ENCODE data around the gene BACH2.
"Not testable (repeated sequence)": the region's sequence is repeated elsewhere in the genome, so short reads cannot be mapped to it uniquely, and the experiment has no call there.

Gene BACH2

DNA sequence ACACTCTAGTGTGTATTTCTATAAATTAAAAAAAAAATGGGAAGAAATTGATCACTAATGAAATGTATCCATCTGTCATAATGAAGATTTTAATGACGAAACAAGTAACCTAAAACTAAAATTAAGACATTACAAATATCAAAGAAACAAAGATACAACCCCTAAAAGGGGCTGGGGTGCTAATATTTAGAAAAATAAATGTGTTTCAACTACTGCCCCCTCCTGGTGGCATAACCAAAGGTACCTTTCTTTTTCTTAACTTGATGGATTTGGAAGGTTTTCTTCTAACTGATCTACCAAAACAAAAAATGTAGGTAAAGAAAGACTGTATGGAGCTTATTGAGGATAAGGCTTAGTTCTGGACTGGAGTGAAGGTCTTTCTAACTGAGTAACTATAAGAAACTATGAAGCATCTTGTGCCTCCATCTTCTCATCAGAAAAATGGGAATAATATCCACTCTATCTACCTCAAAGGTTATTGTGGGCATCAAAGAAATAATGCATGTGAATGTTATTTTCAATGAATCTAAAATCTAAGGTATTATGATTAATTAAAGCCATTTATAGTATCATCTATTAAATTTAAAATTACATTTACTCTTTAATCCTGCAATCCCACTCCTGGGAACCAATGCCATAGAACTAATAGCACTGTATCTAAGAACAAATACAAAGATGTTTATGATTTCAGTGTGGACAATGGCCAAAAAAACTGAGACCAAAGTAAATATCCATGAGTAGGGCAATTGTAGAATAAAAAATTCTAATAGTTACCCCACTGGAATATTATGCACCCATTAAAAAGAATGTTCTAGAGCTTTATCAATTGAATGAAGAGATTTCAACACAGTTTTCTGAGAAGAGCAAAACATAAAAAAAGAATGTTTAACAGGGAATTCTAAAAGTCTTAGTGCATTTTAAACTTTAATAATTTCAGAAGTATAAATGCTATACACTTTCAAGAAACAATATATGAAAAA lies 117.2 kb downstream of the BACH2 start:
- DNase-seq: peak; percentile 45

DNA sequence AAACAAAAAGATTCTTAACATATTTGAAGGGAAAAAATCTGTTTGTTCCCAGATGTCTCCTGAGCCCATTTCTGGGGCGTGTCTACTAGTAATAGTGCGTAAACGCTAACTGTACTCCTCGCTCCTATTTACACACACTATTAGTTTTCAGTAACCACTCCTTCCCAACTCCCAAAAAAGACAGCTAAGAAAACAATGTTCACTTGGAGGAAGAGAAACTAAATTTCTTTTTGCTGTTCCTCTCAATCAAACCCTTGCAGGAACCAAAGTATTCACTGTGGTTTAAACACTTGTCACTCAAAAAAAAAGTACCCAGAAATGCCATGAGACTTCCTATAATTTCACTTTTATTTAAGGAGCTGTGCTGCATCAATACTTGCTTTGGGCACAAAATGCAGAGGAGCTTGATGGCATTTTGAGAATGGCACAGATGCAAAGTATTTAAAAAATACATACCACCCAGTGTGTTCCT lies 118.2 kb downstream of the BACH2 start:
- DNase-seq: no peak

DNA sequence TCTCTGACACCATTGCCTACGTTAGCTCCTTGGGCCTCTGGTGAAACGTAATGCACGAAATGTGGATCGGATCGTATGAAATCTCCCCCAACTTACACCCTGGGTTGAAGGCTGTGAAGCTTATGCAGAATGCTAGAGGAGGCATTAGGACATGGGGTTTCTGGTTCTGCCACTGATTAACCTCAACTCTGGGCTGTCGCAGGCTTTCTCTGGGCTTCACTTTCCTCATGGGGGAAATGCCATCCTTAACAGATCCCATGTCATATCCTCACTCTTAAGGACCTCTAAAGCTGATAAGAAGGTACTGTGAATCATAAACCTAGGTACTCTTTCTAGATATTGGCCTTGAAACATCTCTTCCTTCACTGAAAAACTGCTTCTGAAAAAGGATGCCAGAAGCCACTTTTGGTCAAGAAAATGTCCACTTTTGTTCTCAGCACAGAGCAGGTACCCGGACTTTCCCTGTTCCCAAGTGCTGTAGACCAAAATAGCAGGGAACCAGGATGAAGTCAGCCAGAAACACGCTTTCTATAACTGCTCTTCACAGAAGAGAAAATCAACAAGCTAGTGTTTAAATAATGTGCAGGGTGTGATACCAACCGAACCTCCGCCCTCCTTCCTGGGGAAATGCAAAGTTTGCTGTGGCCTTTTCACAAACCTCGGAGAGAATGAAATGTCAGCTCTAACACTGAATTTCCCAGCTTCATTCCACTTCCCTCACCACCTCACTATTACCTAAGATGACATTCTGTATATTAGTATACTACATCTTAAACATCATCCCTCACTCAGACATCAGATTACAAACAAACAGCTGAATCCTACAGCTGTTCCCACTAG lies 118.9 kb downstream of the BACH2 start:
- no peak for DNase-seq

DNA sequence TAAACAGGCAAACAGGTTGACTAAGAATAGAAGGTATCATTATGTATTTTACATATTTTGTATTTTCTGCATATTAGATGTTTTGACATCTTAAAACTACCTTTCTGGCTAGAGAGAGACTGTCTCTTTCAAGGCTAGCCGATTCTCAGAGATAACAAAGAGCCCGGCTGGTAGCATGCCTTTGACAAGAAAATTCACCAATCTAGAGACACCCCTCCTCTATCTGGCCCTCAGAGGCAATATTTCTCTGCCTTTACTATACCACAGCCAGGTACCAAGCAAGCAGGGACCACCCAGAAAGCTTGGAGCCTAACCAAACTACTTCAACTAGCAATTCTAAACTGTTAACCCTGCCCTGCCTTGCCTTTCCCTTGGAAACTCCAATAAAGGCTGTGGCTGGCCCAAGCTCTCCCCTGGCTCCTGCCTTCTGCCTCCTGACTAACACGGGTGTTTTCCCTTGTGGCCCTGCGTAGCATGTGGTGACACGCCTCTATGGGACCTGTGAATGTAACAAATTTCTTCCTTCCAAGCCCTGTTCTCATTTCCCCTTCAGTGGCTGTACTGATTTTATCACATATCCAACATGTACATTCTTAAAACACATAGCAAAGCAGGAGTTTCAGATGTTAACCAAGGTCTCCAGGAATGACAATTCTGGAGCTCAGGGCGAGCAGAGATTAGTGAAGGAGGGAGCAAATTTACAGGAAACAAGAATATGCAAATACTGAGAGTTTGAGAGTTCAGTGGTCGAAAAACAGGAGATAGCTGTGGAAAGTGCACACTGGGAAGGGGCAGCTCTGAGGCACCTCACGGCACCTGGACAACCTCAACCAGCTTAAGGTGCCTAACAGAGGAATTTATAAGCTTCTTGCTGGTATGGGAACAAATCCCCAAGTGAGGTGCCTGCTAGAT lies 120.8 kb downstream of the BACH2 start:
- peak; percentile 82 for DNase-seq

DNA sequence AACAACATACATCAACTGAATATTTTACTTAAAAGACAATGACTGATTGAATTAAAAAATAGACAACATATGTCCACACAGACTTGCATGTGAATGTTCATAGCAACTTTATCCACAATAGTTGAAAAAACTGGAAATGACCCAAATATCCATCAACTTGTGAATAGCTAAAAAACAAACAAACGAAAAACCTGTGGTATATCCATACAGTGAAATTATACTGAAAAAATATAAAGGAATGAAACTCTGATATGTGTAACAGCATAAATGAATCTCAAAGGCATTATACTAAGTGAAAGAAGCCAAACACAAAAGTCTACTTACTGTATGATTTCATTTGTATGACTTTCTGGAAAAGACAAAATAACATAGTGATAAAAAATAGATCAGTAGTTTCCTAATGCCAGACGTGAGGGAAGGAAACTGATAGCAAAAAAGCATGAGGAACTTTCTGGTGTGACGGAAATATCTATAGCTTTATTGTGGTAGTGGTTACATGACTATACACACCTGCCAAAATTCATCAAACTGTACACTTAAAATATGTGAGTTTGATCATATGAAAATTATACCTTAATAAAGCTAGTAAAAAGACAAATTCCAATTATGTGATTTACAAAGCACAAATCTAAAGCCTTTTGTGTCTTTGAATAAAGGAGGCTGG lies 123.2 kb downstream of the BACH2 start:
- DNase-seq: no peak

DNA sequence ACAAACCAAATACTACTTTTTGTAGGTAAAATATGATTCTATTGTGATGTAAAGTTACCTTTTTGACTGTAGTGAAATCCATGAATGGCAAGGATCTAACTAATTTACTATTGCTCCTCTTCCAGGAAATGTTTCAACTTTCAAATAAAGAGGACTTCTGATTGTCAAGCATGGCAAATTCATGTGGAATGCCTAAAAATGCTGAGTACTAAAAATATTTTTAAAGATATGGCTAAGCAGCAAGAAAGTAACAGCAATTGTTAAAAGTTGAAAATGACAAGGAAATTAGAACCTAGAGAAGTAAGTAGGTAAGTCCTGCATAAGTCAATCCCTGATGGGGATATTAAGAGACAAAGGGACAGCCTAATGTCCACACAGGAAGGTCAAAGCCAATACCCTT lies 126.0 kb downstream of the BACH2 start:
- DNase-seq: no peak

DNA sequence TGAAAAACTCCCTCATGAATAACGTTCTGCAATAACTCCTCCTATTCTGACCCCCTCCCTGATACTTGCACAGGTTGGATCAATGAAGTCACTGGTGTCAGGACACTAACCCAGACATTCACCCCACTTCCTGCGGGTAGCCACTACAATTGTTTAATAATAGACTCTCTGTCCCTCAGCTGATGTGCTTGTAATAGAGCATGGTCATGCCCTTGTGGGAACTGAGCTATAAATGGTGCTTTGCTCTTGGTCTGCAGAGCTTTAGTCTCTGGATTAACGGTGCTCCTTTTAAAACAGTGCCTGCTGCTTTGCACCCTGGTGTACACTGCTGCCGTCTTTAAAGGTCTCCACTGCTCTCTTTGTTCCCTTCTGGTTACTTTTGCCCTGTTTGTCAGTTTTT lies 127.3 kb downstream of the BACH2 start:
- DNase-seq: no peak

DNA sequence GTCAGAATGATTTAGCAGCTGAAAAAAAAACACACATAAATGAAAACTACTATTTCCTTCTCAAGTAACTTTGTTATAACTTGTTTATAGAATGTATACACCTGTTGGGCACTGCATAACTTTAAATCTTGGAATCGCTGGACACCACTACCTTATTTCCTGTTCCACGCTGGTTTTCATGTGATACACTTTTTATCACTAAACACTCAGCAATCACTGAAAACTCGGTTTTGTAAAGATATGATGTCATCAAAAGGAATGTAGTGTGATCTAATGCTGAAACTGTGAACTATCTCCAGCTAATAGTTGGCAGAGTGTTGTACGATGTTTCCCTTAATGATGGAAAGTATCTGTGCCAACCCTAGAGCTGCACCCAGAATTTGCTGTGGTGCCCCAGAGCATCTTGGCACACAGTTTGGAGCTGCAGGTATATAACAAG lies 127.9 kb downstream of the BACH2 start:
- no peak for DNase-seq

DNA sequence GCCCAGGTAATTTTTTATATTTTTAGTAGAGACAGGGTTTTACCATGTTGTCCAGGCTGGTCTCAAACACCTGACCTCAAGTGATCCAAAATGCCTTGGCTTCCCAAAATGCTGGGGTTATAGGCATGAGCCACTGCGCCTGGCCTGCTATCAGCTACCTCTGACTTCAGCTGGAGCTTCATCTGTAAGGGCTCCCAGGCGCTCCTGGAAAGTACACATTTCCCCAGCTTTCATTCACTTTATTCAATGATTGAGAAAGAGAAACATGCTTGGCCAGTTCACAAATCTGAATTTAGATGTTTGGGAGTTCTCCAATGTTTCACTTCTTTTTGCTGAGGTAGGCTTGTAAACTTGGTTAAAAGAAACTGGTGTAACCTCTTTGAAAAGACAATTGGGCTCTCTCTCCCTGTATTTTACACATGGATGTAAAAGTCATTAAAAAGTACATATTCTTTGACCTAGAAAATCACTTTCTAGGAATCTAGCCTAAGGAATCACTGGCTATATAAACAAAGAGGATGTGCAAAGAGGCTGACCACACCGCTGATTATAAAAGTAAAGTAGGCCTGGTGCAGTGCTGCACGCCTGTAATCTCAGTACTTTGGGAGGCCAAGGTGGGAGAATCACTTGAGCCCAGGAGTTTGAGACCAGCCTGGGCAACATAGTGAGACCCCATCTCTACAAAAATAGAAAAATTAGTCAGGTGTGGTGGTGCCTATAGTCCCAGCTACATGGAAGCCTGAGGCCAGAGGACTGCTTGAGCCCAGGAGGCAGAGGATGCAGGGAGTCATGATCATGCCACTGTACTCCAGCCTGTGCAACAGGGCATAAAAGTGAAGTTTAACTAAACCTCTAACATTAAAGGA lies 128.9 kb downstream of the BACH2 start:
- no peak for DNase-seq

DNA sequence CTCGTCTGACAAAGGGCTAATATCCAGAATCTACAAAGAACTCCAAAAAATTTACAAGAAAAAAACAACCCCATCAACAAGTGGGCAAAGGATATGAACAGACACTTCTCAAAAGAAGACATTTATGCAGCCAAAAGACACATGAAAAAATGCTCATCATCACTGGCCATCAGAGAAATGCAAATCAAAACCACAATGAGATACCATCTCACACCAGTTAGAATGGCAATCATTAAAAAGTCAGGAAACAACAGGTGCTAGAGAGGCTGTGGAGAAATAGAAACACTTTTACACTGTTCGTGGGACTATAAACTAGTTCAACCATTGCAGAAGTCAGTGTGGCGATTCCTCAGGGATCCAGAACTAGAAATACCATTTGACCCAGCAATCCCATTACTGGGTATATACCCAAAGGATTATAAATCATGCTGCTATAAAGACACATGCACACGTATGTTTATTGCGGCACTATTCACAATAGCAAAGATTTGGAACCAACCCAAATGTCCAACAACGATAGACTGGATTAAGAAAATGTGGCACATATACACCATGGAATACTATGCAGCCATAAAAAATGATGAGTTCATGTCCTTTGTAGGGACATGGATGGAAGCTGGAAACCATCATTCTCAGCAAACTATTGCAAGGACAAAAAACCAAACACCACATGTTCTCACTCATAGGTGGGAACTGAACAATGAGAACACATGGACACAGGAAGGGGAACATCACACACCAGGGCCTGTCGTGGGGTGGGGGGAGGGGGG lies 130.3 kb downstream of the BACH2 start:
- DNase-seq: not testable (repeated sequence)

DNA sequence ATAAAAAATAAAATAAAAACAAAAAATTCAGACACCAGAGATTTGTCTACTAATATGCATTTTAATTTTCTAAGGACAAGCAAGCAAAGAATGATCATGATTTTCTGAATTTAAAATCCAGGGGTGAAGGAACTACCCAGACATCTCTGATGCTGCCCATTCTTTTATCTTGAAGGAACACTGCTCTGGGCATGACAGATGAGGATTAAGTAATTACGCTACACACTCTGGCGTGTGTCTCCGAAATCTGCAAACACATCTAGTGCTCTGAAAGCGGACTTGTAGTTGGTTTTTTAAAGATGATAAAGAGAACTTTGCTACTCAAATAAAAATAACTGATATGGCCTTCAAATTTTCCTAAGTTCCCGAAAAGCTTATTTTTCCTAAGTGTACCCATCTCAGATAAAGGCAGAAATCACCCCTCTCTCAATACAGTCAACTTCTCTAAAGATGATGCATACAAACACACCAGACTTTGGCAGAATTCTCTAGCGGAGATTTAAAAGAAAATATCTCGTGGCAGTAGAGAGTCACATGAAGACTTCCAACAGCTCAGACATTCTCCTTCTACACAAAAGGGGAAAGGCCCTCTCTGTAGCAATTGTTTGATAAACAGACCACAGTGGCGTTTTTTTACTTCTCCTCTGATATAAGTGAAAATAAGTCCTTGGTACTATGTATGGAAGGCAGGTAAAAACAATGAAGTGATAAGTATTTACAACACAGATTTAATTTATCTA lies 133.8 kb downstream of the BACH2 start:
- DNase-seq: no peak

DNA sequence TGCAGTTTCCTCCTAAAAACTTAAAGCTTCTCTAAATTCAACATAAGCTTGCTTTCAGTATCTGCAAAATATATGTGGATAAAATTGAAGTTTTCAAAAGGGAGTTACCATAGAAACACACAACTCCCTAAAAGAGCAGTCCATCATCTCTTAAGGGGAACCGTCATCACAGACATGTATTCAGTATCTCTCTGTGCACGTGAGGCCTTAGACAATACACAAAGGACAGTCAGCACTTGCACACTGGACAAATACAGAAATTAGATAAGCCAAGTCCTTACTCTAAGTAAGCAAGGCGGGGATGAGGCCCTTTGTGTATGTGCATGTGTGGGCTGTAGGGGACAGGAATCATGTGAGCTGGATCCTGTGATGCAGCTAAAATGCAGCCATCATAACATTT lies 136.6 kb downstream of the BACH2 start:
- DNase-seq: no peak

DNA sequence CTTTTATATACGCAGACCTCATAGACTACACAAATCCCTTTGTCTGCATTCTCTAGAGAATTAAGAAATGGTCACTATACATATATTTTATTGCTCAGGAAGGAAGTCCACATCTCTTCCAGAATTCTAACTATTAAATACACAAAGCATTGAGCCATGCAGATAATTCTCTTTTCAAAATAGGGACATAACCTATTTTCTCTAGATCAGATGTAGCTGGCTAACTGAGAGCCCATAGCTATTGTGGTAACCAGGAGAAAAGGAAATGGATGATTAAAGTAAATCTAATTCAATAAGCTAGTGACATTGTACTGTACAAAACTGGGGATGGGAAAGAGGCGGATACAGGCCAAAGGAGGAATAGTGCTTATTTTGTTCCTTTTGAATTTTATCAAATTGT lies 137.2 kb downstream of the BACH2 start:
- DNase-seq: no peak

DNA sequence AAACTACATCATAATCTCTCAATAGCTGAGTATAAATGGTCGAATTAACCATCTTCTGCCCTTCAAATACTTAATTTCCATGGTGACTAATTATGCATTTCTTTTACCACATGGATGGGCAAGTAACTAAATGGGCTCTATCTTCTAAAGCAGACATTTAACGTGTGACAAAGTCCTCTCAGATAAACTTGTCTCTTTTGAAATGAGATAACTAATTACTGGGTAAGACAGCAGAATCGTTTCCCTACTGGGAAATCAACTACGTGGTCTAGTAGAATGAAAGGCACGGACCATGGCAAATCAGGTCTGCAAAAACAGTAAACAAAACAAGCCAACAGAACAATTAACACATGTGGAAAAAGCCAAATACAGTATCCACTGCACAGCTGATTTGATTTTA lies 137.7 kb downstream of the BACH2 start:
- DNase-seq: no peak

DNA sequence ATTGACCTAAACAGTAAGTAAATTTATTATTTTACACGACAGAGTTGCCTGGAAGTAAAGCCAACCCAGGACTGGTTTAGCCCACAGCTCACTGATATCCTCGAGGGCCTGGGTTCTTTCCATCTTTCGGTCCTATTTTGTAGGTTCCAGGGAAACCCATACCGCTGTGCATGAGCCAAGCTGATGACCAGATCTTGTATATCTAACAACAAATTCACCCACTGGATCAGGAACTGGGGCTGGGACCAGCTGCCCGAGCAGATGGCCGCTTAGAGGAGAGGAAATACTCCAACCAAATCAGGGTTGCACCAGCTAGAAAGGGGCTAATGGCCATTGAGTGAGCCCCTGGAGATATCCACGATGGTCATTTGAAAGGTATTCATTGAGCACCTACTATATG lies 139.2 kb downstream of the BACH2 start:
- DNase-seq: no peak

DNA sequence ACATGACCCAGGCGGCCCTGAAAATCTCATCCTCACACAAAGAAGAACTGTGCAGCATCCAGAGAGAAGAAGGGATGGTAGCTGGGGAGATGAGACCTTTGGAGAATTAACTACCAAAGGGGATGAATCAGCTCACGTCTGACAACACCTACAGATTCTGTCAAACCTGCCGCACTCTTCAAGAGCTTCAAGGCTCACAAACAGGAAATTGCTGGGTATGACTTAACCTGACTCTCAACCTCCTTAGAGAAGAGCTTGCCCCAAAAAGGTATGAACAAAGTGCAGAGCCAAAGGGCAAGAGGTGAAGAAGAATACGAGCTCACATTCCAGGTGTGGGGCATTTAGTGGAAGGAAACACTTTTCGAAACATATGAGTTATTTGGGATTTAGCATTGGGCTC lies 139.8 kb downstream of the BACH2 start:
- peak; percentile 54 for DNase-seq

DNA sequence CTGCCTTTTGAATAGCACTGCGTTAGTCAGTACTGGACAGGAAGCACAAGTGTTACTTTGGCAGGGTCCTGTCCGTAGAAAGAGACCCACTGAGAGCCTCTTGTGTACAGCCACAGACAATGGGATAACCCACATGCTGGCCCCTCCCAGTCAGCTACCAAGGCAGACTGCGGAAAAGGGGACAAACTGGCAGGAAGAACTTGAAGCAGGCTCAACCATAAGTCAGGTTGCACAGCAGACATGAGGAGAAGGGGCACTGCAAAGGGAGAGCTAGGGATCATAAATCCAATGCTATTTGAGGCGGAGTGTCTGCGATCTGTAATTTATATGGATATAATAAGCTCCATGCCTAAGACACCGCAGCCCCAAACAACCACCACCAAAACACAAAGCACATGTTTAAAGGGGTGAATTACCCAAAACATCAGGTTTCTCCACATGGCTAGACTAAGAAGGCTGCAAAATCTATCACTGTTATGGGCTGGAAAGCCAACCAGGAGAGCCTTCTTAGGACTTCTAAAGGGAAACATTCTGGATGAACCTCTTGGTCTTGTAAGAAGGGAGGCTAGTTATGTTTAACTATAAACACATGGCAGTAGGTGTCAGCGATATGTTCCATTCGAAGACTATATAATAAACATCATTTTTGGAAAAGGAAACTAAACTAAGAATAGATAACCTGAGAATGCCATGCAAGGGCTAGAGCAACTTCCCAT lies 141.7 kb downstream of the BACH2 start:
- no peak for DNase-seq

DNA sequence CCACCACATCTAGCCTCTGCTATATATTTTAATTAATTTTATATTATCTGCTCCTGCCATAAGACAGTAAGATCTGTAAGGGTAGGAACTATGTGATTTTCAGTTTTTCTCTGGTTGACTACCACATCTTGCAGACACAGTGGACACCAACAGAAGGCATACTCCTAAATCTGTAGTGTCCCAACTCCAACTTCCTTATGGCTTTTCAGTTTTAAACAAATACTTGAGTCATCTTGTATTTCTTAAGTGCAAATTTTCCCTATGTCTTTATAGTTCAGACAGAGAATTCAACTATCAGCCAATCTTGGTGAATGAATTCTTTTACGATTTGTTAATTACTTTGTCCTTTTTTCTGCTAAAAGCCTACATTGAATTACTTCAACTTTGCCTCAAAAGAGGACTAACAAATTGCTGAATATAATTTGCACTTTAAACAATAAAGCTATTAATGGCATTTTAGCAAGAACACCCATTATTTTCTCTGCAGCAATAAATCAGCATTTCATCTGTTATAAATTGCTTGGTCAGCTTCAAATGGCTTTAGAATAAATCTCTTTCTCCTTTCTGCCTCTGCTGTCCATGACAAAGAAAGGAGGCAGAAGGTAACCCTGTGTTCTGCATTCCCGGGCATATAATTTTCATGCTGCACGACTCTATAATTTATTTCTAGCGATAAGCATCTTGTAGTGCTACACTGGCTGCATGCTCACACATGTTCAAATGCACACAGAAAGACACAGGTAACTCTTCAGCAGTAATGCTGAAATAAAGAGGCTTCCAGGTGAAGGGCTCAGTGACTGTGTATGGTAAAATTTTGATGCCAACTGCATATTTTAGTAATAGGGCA lies 144.8 kb downstream of the BACH2 start:
- no peak for DNase-seq

All from activated CD4-positive, alpha-beta T cell treated with anti-CD3 and anti-CD28 coated beads for 48 hours (primary cell).